ENCODE data around the gene PRPF19.

Gene PRPF19

DNA sequence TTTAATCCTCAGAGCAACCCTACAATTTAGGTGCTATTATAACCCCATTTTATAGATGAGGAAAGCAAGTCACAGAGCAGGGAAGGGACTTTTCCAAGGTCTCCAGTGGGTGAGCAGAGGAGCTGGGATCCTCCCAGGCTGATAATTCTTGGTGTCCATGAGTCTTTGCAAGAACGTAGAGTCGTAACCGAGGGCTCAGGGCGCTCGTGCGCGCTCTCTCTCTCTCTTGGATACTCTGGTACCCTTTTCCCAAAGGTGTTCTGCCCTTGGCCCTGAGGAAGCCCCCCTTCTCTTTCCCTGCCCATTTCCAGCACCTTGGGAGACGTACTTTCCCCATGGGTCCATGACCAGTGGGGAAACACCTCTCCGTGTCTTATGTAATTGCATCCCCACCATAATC, 44.2 kb downstream of the PRPF19 start:
- no peak for DNase-seq

DNA sequence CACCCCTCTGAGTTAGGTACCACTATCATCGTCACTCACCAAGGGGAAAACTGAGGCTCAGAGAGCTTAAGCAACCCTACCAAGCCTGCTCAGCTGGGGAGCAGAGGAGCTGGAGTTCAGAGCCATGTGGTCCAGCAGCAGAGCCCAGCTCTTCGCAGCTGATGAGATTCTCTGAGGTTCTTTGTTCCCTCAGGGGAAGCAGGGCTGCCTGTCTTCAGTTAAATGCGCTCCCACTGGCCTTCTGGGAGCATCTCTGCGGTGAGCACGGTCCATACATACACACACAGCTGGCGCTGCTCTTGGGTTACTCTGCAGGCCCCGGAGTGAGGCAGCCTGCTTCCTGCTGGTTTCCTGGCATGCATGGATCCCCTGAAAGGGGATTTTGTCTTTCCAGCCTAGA, 45.4 kb downstream of the PRPF19 start:
- DNase-seq: peak in 15 of 58 donors; percentile 10 to 43 (median 21)

DNA sequence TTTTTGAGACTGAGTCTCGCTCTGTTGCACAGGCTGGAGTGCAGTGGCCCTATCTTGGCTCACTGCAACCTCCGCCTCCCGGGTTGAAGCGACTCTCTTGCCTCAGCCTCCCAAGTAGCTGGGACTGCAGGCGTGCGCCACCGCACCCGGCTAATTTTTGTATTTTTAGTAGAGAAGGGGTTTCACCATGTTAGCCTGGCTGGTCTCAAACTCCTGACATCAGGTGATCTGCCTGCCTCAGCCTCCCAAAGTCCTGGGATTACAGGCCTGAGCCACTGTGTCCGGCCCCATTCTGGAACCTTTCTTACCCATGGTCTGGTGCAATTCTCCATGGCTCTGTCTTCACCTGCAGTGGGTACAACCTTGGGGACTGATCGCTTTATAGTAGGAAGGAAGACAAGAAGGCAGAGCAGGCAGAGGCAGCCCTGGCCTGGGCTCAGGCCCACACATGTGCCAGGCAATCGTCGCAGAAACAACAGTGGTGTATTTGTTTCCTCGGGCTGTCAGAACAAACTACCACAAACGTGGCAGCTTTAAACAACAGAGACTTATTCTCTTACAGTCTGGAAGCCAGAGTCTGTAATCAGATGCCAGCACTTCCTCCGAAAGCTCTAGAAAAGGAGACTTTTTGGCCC, 46.7 kb downstream of the PRPF19 start:
- DNase-seq: peak in 26 of 58 donors; percentile 17 to 84 (median 44)

DNA sequence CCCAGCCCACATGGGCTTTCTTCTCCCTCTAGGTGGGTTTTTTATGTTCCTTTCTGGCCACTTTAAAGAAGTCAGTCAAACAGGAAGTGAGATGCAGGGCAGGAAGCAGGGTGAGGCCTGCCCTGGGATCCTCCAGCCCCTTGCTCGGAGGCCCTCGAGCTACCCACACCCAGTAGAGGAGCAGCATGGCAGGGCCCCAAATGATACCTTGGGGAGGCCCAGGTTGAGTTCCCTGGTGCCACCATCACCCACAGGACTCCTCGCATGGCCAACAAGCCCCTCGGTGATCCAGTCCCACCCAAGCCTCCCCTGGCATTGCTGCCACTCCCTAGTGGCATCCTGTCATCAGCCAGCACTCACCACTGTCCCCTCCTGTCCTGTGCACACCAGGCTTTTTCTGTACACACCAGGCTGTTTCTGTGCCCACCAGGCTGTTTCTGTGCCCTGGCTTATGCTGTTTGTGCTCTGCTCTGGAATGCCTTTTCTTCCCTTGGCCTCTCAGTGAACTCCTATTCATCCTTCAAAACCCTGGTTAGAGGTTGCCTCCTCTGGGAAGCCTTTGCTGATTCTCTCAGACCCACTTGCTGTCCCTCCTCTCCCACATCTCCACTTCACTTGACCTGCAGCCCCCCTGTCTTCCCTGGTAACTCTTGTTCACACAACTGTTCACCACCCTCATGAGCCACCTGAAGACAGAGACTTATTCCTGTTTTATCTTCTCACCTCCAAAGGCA, 47.5 kb downstream of the PRPF19 start:
- no peak for DNase-seq

DNA sequence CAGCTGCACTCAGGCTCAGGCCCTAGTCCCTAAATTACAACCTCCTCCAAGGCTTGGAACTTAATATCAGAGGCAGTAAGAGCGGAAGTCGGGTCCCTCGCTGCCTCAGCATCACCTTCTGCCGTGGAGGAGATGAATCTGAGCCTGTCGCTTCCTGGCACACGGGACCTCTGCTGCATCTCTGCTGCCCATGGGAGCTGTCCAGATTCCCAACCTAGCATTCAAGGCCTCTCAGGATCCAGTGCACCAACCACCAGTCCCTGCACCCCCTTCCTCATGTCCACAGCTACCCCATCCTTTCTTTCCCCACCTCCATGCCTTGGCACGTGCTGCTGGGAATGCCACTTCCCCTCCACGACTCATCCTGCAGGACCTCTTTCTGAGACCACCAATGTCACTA, 48.1 kb downstream of the PRPF19 start:
- DNase-seq: no peak

DNA sequence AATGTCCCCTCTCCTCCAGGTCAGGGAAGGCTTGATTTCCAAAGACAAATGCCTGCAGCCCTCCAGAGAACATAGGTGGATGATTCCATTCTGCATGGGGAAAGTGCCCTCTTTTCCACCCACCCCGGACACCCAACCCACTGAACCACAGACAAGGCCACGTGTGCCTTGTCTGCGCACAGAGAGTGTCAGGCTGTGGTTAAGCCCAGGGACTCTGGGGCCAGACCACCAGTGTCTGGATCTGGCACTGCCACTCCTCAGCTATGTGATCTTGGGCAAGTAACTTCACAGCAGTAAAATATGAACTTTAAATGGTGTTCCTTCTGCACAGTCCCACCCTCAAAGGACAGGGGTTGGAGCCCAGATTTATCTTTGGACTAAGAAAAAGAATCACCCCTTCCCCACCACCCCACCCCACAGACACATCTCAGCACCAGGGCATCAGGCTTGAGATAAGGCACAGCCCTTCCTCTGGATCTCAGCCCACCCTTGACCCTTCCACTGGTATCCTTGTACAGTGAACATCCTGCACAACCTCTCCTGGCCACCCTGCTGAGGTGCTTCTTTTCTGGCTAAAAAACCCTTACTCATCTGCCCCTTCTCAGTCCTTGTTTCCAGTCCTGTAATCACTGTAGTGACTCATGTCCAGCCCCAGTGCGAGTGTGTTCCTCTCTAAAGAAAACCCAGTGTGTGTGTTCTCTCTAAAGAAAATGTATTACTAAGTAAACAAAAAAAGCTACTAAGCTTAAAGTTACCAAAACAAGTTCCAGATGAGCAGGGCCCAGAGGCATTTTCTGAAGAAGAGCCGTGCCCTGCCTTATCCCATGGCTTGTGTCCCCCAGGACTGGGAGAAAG, 48.8 kb downstream of the PRPF19 start:
- no peak for DNase-seq

DNA sequence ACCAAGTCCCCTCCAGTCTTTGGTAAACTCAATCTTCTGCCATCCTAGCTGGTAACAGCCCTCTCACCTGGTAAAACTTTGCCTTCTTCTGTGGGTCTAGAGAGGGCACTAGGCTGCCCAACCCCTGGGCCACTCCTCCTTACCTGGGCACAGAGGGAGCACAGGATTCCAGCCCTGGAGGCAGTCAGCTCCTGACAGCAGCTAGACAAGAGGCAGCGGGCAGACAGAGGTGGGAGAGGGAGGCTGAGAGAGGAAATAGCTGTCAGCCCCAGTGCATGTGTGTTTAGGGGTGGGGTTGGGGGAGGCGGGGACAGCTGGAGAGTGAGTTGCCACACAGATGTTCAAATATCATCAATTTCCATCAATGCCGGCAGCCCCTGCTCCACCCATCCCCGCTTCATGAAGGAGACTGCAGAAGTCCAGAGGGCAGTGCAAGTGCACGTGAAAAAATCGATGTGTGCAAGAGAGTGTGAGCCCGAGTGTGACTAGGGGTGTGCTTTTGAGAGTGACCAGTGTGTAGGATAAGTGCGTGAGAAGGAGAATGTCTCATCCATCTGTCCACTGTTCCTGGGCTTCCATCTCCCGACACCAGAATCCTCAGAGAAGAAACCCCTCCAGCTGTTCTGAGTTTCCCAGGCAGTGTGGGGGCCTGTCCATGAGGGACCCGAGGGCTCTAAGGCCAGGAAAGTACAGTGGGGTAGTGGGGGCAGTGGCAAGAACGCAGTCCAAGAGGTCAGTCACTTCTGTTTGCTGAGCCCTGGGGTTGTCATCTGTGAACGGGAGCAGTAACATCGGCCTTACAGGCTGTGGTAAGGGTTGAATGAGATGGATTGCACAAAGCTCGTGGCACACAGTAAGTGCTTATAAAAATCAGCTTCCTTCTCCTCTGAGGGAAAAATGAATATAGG, 50.4 kb downstream of the PRPF19 start, which contains the start of gene PTGDR2:
TSS of gene PTGDR2 (minus strand) at position 225 of the 908 bp plus-strand sequence. CDS start 2,228 bp downstream, outside the sequence.
- no peak for DNase-seq

DNA sequence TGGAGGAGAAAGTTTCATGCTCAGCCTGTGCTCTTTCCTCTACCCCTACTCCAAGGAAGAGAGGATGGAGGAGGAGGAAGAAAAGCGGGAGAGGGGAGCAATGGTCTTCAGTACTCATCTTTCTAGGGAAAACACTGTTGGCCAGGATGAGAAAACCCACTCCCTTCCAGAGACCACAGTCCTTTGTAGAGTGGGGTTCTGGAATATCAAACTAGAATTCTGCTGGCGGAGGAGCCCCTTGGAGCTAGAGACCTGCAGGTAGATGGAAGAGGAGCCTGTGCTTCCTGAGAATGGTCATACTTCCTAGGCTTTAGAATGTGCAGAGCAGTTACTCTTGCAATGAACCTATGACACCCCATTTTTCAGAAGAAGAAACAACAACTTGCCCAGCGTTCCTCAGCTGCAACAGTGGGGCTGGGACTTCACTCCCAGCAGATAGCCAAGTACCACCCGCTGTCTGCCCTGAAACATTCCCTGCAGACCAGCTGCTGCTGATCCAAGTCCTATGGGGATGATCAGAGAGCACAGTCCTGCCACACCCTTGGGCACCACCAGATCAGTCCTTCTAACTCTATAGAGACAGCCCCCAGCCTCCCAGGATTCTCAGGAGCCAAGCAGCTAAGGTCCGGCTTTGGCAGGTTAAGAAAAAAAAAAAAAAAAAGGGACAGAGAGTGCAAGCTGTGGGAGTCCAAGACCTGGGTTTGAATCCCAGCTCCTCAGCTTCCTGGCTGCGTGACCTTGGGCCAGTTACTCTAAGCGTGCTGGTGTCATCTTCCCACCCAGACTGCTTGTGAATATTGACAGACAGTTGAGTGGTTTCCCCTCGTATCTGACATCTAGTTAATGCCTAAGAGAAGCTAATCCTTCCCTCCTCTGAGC, 51.3 kb downstream of the PRPF19 start:
- no peak for DNase-seq

DNA sequence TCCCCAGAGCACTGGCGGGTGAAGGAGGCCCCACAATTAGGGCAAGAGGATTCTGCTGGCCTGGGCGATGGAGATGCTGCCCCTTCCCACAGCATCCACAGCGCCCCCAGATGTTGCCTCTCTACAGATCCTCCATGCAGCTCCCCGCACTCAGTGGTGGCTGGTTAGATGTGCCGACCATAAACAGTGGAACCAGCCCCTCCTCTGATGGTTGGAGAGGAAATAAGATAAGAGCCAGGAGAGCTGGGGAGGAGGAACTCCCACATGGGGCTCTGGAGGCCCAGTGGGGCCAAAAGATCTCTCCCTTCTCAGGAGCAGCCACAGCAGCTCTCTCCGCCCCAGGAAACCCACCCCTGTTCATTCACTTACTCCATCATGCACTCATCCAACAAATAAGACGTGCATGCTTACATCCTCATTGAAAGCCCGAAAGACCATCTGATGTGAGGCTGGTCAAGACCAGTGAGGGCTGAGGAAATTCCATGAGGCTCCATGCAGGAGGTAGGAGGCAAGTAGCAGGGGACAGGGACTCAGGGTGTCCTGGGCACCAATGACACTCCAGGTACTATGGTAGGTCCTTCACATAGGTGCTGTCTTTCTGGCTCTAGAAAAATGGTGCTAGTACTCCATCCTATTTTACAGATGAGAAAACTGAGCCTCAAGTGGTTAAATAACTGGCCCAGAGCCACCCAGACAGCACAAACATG, 52.1 kb downstream of the PRPF19 start:
- no peak for DNase-seq

DNA sequence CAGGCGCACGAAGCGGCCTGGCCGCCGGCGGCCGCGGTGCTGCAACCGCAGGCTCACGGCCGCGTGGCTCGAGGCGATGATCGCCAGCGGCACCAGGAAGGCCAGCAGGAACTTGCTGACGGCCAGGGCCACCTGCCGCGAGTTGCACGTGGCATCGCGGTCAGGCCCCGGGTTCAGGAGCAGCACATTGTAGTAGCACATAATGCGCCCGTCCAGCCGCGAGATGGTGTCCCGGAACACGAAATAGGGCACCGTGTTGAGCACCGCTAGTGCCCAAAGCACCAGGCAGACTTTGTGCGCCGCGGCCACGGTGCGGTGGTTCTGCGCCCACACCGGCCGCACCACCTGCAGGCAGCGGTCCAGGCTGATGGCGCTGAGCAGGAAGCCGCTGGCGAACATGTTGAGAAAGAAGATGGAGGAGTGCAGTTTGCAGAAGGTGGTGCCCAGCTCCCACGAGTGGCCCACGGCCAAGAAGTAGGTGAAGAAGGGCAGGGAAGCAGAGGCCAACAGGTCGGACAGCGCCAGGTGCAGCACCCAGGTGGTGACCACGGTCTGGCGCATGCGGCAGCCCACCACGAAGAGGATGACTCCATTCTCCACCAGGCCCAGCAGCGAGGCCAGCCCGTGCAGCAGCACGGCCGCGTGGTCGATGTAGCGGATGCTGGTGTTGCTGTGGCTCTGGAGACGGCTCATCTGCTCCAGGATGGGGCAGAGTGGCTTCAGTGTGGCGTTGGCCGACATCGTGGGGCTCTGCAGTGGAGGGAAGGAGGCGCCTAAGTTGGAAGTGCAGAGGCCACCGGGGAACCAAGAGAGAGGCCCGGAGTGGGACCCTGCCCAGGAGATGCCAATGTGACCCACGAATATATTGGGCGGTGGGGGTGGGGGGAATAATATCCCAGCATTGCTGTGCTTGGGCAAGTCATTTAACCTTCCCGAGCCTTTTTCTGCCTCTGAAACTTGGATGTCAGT, 53.1 kb downstream of the PRPF19 start:
- no peak for DNase-seq

DNA sequence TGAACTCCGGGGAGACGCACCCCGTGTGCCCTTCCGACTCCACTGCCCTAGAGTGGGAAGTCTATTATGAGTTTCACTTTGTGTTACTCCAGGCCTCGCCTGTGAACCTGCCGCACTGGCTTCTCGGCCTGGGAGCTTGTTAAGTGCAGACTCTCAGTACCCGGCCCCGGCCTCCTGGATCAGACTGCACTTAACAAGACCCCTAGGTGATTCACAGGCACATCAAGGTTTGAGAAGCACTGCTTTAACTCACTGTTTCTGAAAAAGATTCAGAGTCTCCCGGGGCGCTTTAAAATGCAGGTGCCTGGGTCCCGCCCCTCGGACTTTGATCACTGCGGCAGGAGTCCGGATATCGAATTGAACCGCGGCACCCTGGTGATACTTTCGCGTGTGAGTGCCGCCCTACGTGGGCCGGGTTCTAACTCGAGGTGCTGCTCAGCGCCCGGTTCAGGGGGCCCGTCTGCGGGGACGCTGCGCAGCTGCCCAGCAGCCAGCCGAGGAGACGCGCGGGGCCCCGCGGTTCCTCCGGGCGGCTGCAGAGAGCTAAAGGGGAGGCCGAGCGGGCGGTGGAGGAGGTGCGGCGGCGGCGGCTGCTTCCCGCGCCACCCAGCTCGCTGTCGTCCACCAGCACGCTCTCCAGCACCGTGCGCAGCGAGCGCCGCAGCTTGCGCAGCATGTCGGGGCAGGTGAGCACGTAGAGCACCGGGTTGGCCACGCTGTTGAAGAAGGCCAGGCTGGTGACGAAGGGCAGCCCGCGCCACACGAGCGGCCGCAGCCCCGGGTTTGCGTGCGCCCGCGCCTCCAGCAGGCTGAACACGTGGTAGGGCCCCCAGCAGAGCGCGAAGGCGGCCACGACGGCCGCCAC, 54.0 kb downstream of the PRPF19 start:
- DNase-seq: no peak

DNA sequence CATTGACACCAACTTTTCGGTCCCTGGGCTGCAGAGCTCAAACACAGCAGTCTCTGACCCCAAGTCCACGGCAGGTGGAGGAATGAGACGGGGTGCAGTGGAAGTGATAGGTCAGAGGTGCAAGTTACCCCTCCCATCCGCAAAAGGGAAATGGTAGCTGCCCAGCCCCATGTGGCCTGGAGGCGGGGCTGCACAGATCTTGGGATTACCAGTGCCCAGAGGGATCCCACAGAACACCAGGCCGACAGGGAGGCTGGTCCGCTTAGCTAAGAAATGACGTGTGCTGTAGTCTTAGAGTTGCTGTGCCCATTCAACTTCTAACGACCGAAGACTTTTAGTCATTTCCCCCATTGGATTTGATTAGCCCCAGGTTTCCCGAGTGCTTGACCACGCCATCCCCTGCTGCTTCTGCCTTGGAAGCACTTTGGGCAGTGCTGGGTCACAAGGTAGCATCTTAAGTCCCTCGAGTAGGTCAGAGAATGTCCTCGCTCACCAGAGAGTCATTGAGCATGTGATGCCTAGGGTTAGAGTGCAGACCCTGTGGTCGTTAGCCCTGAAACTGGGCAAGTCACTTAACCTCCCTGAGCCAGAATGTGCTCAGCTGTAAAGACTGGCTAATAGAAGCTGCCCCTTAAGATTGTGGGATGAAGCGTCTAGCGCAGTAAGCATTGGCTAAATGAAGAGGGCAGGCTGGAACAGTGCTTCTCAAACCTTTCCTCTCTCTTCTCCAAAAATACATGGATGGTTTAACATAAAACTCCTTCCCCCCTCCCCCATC, 54.9 kb downstream of the PRPF19 start:
- DNase-seq: no peak

DNA sequence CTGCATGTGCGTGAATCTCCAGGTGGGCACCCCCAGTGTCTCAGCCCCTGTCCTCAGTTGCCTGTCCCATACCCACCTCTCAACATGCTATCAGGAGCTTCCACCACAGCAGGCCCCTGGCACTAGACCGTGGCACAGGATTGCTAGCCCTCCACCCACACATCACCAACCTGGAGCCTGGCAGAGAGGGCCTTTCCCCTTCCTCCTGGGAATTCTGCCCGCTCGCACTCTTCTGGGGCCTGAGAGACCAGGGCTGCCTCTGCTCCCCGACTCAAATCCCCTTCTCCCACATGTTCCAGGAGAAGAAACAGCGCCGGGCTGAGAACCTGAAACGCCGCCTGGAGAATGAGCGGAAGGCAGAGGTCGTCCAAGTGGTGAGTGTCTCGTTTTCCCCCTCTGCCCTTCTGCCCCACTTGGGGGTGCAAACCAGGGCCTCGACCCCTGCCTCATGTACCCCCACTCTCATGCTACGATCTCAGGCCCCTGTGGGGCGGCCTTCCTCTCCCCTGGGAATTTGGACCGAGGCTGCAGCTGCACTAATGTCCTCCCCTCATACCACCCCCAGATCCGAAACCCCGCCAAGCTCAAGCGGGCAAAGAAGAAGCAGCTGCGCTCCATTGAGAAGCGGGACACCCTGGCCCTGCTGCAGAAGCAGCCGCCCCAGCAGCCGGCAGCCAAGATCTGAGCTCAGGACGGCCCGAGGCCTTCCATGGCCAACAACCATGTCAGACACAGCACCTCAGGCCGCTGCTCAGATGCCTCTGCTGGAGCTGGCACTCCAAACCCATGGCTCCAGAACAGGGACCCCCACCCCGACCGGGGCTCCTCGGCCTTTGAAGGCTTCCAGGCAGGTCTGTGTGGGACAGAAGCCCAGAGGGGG, 56.5 kb downstream of the PRPF19 start:
- no peak for DNase-seq

DNA sequence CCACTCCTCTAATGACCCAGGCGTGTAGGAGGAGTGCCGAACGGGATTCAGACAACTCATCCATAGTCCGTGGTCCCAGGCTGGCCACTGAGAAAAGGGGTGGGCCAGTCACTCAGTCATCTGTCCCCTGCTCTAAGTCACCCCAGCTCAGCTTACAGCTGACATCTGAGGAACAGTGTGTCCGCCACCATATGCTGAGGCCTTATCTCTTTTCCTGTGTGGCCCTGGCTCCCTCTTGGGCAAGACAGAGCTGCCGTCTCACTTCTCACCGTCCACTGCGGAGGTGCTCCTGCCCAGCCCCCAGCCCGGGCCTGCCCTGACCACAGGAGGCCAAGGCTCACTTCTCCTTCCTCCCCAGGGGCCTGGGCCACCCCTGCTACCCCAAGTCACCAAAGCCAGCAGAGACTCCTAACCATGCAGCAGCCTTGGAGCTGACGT, 57.7 kb downstream of the PRPF19 start:
- DNase-seq: peak in 1 of 58 donors; percentile 21

DNA sequence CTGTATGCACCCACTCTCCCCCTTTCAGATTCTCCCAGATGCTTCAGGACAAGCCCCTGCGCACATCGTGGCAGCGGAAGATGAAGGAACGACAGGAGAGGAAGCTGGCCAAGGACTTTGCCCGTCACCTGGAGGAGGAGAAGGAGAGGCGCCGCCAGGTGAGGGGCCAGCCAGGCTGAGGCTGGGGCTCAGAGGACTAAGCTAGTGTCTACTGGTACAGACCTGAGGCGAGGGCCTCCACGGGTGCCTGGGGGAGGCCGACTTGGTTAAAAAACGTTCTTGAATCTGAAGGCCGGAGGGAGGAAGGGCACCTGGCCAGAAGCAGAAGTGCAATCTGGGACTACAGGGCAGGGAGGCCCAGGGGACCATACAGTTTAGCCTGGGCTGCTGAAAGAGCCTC, 58.5 kb downstream of the PRPF19 start:
- DNase-seq: no peak

All from anterior cingulate cortex (tissue), 58 donors.